CD14-positive monocyte (primary cell): ENCODE measurements around the gene LCA5L. TPM values are rescaled to one million over a fixed set of nuclear protein-coding genes. Genes with fewer than 3 reads are reported as not detected.

ENCODE experiments used
- DNase-seq, 3 donors: peaks; one replicate each; pipeline ENCODE4 v3.0.0-alpha.2; 2011 to 2022
- H2AFZ ChIP-seq: 2 replicates; pipeline ENCODE4 v1.6.0; 2012; ENCODE audit warnings: mild to moderate bottlenecking, low read depth, low read length, inconsistent platforms; ENCODE audit not compliant: insufficient read depth, poor library complexity, severe bottlenecking
- H3K27ac ChIP-seq, 2 donors: 1 replicate in 1 of 2; 2 replicates in 1 of 2; pipeline ENCODE4 v1.5.1; 2012 to 2013; ENCODE audit warnings: low read length in 2 of 2, control low read depth in 1 of 2, inconsistent platforms in 1 of 2, low read depth in 1 of 2, mild to moderate bottlenecking in 1 of 2
- H3K27me3 ChIP-seq, 2 donors: one replicate each; pipeline versions ENCODE4 v1.6.0 to v1.6.1; 2011 to 2013; ENCODE audit warnings: low read length in 2 of 2; ENCODE audit not compliant: control insufficient read depth in 2 of 2, insufficient read depth in 2 of 2
- H3K36me3 ChIP-seq, 2 donors: replicated peaks in 1 of 2; 1 replicate in 1 of 2; 2 replicates in 1 of 2; pipeline versions ENCODE4 v1.5.1 to v1.6.1; 2012 to 2013; ENCODE audit warnings: low read length in 2 of 2, control low read depth in 1 of 2, inconsistent platforms in 1 of 2, mild to moderate bottlenecking in 1 of 2; ENCODE audit not compliant: insufficient read depth in 2 of 2, control insufficient read depth in 1 of 2
- H3K4me1 ChIP-seq, 2 donors: 1 replicate in 1 of 2; 2 replicates in 1 of 2; pipeline versions ENCODE4 v1.5.1 to v1.6.1; 2012 to 2013; ENCODE audit warnings: low read length in 2 of 2, control low read depth in 1 of 2, inconsistent platforms in 1 of 2, mild to moderate bottlenecking in 1 of 2, moderate library complexity in 1 of 2; ENCODE audit not compliant: insufficient read depth in 2 of 2, control insufficient read depth in 1 of 2
- H3K4me2 ChIP-seq: replicated peaks from 2 replicates; pipeline ENCODE3; 2012; ENCODE audit warnings: low read length, moderate library complexity, mild to moderate bottlenecking; ENCODE audit not compliant: poor library complexity, severe bottlenecking; ENCODE audit errors: extremely low read depth
- H3K4me3 ChIP-seq, 3 experiments: fragments of 200-600 bp in 1 of 3; sonication (generic) in 1 of 3; replicated peaks in 1 of 3; 1 replicate in 2 of 3; 2 replicates in 1 of 3; pipeline ENCODE4 v1.5.1; 2011 to 2013; ENCODE audit warnings: low read length in 3 of 3, mild to moderate bottlenecking in 3 of 3, control low read depth in 2 of 3, low read depth in 2 of 3, inconsistent platforms in 1 of 3, moderate library complexity in 1 of 3
- H3K79me2 ChIP-seq: 2 replicates; pipeline ENCODE4 v1.6.0; 2012; ENCODE audit warnings: mild to moderate bottlenecking, control low read depth, inconsistent platforms, low read length, moderate library complexity; ENCODE audit not compliant: insufficient read depth
- H3K9ac ChIP-seq: 2 replicates; pipeline ENCODE4 v1.6.0; 2017; ENCODE audit warnings: low read length, mild to moderate bottlenecking; ENCODE audit not compliant: insufficient read depth, poor library complexity, severe bottlenecking
- H3K9me3 ChIP-seq, 2 donors: replicated peaks in 1 of 2; 1 replicate in 1 of 2; 2 replicates in 1 of 2; pipeline versions ENCODE4 v1.5.1 to v1.6.1; 2012 to 2013; ENCODE audit warnings: low read length in 2 of 2, control low read depth in 1 of 2; ENCODE audit not compliant: control insufficient read depth in 1 of 2, insufficient read depth in 1 of 2
- H4K20me1 ChIP-seq: 2 replicates; pipeline ENCODE4 v1.6.0; 2012; ENCODE audit warnings: mild to moderate bottlenecking, low read length, control low read depth, moderate library complexity; ENCODE audit not compliant: insufficient read depth
- H3K27ac Mint-ChIP-seq, 7 donors: one replicate each; pipeline ENCODE4 v1.8.0; 2020; ENCODE audit warnings: mild to moderate bottlenecking in 7 of 7, mixed read lengths in 7 of 7, moderate library complexity in 6 of 7, inconsistent platforms in 2 of 7
- H3K27me3 Mint-ChIP-seq, 3 donors: one replicate each; pipeline ENCODE4 v1.8.0; 2021 to 2022; ENCODE audit warnings: low read depth in 3 of 3, mild to moderate bottlenecking in 3 of 3, mixed read lengths in 3 of 3, moderate library complexity in 3 of 3, inconsistent platforms in 1 of 3
- H3K36me3 Mint-ChIP-seq, 2 donors: one replicate each; pipeline ENCODE4 v1.8.0; 2020; ENCODE audit warnings: mixed read lengths in 2 of 2, inconsistent platforms in 1 of 2, mild to moderate bottlenecking in 1 of 2
- H3K4me1 Mint-ChIP-seq: one replicate; pipeline ENCODE4 v1.8.0; 2020; ENCODE audit warnings: mild to moderate bottlenecking, mixed read lengths
- H3K4me3 Mint-ChIP-seq, 2 donors: one replicate each; pipeline ENCODE4 v1.8.0; 2020; ENCODE audit warnings: mild to moderate bottlenecking in 2 of 2, mixed read lengths in 2 of 2, moderate library complexity in 1 of 2
- H3K9me3 Mint-ChIP-seq, 7 donors: one replicate each; pipeline ENCODE4 v1.8.0; 2020 to 2022; ENCODE audit warnings: mixed read lengths in 7 of 7, mild to moderate bottlenecking in 6 of 7, moderate library complexity in 6 of 7, inconsistent platforms in 2 of 7
- WGBS: methylation state at CpG from one replicate; pipeline ENCODE4 v1.1.5; 2013; ENCODE audit warnings: missing lambda C conversion rate; ENCODE audit not compliant: insufficient coverage; 5-methylcytosine and 5-hydroxymethylcytosine counted together
- intact Hi-C, 2 donors: fragments of 100-400 bp; cut with micrococcal nuclease; formaldehyde crosslinking; loops; one replicate each; pipeline versions ENCODE4 v1.15.0 to v1.15.1; 2023
- polyA plus RNA-seq, 3 donors: library from polyadenylated mRNA; depleted of rRNA in 1 of 3; unstranded in 2 of 3; stranded (reverse) in 1 of 3; fragments of 300-500 nt in 2 of 3; fragments of >200 nt in 1 of 3; fragmentation: Illumina TruSeq in 2 of 3; gene quantifications; 1 replicate in 2 of 3; 2 replicates in 1 of 3; pipeline ENCODE4 v1.2.3, GENCODE V29; 2012 to 2021
- TF ChIP-seq, protein P1 (sequence below): fragments of 200-600 bp; IDR thresholded peaks from one replicate; pipeline ENCODE4 v1.8.0; 2022; ENCODE audit warnings: antibody characterized with exemption, mild to moderate bottlenecking

The LCA5L gene
- polyA plus RNA-seq, 3 donors = 0.12 TPM; not detected in 2

GRCh38 chr21:39377444-39378050 lies 68.0 kb downstream of the LCA5L start:
- Mint-ChIP-seq H3K36me3 (peaks cover 0 to 2% of the 10 kb centered on the region in 2 donors), H3K27me3 (peaks cover 0 to 5% (median 2%) of the 10 kb centered on the region in 3 donors), H3K27ac (no peak overlapping the region), H3K9me3 (no peaks in the 10 kb centered on the region), H3K4me1 (peaks cover 25% of the 10 kb centered on the region), H3K4me3 (no peak overlapping the region)
- H3K4me1 ChIP-seq = peaks cover 23 to 31% of the 10 kb centered on the region in 2 donors
- H3K27me3 ChIP-seq = no peaks in the 10 kb centered on the region
- H3K9me3 ChIP-seq = no peaks in the 10 kb centered on the region
- no peak overlapping the region for H3K4me3 ChIP-seq
- no peak overlapping the region for H2AFZ ChIP-seq
- TF ChIP-seq, protein P1, sequence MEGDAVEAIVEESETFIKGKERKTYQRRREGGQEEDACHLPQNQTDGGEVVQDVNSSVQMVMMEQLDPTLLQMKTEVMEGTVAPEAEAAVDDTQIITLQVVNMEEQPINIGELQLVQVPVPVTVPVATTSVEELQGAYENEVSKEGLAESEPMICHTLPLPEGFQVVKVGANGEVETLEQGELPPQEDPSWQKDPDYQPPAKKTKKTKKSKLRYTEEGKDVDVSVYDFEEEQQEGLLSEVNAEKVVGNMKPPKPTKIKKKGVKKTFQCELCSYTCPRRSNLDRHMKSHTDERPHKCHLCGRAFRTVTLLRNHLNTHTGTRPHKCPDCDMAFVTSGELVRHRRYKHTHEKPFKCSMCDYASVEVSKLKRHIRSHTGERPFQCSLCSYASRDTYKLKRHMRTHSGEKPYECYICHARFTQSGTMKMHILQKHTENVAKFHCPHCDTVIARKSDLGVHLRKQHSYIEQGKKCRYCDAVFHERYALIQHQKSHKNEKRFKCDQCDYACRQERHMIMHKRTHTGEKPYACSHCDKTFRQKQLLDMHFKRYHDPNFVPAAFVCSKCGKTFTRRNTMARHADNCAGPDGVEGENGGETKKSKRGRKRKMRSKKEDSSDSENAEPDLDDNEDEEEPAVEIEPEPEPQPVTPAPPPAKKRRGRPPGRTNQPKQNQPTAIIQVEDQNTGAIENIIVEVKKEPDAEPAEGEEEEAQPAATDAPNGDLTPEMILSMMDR = no peak
- H3K79me2 ChIP-seq = peaks cover 18% of the 10 kb centered on the region
- DNase-seq = no peak
- no peak overlapping the region for H3K9ac ChIP-seq
- intact Hi-C loops = no loop called here
- 88% methylated on average over 3 of the region's 7 CpGs for WGBS
- H4K20me1 ChIP-seq = no peaks in the 10 kb centered on the region
- no peak overlapping the region for H3K4me2 ChIP-seq
- no peak overlapping the region for H3K27ac ChIP-seq
- no peaks in the 10 kb centered on the region for H3K36me3 ChIP-seq

DNA sequence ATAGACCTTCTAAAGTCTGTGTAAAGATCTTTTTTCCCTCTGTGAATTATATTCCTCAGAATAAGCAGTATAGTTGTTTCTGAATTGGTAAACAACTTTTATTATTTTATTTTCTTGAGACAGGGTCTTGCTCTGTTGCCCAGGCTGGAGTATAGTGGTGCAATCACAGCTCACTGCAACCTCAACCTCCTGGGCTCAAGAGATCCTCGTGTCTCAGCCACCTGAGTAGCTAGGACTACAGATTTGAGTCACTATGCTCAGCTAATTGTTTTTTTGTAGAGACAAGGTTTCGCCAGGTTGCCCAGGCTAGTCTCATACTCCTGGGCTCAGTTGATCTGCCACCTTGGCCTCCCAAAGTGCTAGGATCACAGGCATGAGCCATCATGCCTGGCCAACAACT lies 70.1 kb downstream of the LCA5L start:
- no peak overlapping the region for H3K9ac ChIP-seq
- no peak overlapping the region for H3K27ac Mint-ChIP-seq
- H3K4me1 Mint-ChIP-seq = peaks cover 23% of the 10 kb centered on the region
- no peak overlapping the region for H3K4me3 Mint-ChIP-seq
- intact Hi-C loops = no loop called here
- H3K36me3 ChIP-seq = no peaks in the 10 kb centered on the region
- H3K9me3 ChIP-seq = no peaks in the 10 kb centered on the region
- H3K4me3 ChIP-seq = no peak overlapping the region
- no peaks in the 10 kb centered on the region for H3K36me3 Mint-ChIP-seq
- TF ChIP-seq, protein P1 = no peak
- DNase-seq = no peak
- H3K79me2 ChIP-seq = no peaks in the 10 kb centered on the region
- no peaks in the 10 kb centered on the region for H3K9me3 Mint-ChIP-seq
- WGBS = 83% methylated on average over 2 of the region's 2 CpGs
- H2AFZ ChIP-seq = no peak overlapping the region
- H3K27ac ChIP-seq = no peak overlapping the region
- H3K4me2 ChIP-seq = no peak overlapping the region
- H3K4me1 ChIP-seq = peaks cover 25 to 33% of the 10 kb centered on the region in 2 donors
- peaks cover 0 to 4% (median 4%) of the 10 kb centered on the region in 3 donors for H3K27me3 Mint-ChIP-seq
- no peaks in the 10 kb centered on the region for H3K27me3 ChIP-seq
- H4K20me1 ChIP-seq = no peaks in the 10 kb centered on the region
